BJ (cell line): Measurements from ENCODE around the gene SMARCA5. TPM values are rescaled to one million over a fixed set of nuclear protein-coding genes. Genes with fewer than 3 reads are reported as not detected.

Experiments
- CTCF ChIA-PET: fragments of 350-600 bp; formaldehyde crosslinking; extraction: SDS; loops from one replicate; lab custom pipeline; 2021; ENCODE audit warnings: antibody characterized with exemption, inconsistent platforms; lab: Yijun Ruan, JAX
- POLR2A ChIA-PET: fragments of 300-600 bp; sonication (Branson Sonifier 250); formaldehyde crosslinking; extraction: SDS; loops from one replicate; lab custom pipeline; 2021; ENCODE audit warnings: antibody characterized with exemption; lab: Charles Lee
- DNase-seq: peaks from one replicate; pipeline ENCODE4 v3.0.0-alpha.2; 2011; ENCODE audit warnings: low read depth
- H3K27me3 ChIP-seq: 2 replicates; pipeline ENCODE4 v1.6.0; 2011; ENCODE audit warnings: low read length; ENCODE audit not compliant: control insufficient read depth, insufficient read depth
- H3K36me3 ChIP-seq: 2 replicates; pipeline ENCODE4 v1.5.1; 2011; ENCODE audit warnings: low read length; ENCODE audit not compliant: control insufficient read depth, insufficient read depth
- H3K4me3 ChIP-seq: 2 replicates; pipeline ENCODE4 v1.5.1; 2011; ENCODE audit warnings: low read depth, mild to moderate bottlenecking, control low read depth, low read length
- polyA minus RNA-seq: library from RNA; depleted of rRNA, polyadenylated mRNA; stranded (reverse); fragments of >200 nt; gene quantifications from 2 replicates; pipeline ENCODE4 v1.2.3, GENCODE V29; 2011; rRNA and poly(A)+ RNA removed
- polyA plus RNA-seq: library from polyadenylated mRNA; depleted of rRNA; stranded (reverse); fragments of >200 nt; gene quantifications from 2 replicates; pipeline ENCODE4 v1.2.3, GENCODE V29; 2011; rRNA removed
- TF ChIP-seq, protein P1 (sequence below): IDR thresholded peaks from 2 replicates; pipeline ENCODE4 v1.5.1; 2011; ENCODE audit warnings: low read depth, mild to moderate bottlenecking, control low read depth, inconsistent platforms, low read length, moderate library complexity; ENCODE audit not compliant: insufficient read depth

Gene SMARCA5, protein sequence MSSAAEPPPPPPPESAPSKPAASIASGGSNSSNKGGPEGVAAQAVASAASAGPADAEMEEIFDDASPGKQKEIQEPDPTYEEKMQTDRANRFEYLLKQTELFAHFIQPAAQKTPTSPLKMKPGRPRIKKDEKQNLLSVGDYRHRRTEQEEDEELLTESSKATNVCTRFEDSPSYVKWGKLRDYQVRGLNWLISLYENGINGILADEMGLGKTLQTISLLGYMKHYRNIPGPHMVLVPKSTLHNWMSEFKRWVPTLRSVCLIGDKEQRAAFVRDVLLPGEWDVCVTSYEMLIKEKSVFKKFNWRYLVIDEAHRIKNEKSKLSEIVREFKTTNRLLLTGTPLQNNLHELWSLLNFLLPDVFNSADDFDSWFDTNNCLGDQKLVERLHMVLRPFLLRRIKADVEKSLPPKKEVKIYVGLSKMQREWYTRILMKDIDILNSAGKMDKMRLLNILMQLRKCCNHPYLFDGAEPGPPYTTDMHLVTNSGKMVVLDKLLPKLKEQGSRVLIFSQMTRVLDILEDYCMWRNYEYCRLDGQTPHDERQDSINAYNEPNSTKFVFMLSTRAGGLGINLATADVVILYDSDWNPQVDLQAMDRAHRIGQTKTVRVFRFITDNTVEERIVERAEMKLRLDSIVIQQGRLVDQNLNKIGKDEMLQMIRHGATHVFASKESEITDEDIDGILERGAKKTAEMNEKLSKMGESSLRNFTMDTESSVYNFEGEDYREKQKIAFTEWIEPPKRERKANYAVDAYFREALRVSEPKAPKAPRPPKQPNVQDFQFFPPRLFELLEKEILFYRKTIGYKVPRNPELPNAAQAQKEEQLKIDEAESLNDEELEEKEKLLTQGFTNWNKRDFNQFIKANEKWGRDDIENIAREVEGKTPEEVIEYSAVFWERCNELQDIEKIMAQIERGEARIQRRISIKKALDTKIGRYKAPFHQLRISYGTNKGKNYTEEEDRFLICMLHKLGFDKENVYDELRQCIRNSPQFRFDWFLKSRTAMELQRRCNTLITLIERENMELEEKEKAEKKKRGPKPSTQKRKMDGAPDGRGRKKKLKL
- polyA plus RNA-seq (6.3 and 13.3 TPM in 2 replicates), polyA minus RNA-seq (10.9 and 15.4 TPM in 2 replicates)

DNA sequence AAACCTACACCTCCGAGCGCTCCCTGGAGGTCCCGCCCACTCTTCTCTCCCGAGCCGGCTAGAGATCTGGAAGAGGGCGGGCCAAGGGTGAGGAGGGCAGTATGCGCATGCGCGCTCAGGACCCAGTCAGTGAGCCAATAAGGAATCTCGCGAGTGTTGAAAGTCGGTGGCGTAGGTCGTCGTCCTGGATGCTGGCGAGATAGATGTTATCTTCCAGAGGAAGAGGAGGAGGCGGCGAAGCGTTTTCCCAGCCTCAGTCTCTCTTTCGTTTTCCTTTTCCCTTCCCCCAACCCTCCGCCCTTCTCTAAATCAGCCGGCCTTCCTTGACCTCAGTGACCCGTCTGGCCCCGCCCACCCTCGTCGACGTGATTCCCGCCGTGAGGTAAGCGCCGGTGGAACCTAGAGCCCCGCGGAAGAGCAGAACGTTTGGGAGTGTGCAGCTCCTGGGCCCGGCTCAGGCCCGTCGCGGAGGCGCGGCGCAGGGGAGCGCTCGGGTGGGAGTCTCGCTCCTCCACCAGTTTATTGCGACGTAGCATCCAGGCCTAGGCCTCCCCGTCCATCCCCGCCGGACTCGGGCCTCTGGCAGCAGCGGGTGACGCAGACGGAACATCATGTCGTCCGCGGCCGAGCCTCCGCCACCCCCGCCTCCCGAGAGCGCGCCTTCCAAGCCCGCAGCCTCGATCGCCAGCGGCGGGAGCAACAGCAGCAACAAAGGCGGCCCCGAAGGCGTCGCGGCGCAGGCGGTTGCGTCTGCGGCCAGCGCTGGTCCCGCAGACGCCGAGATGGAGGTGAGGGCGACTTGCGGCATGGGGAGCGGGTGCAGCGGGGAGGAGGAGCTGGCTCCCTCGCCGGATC lies at the start of gene SMARCA5:
TSS of gene SMARCA5 (plus strand) at position 389 of the 855 bp plus-strand sequence. CDS start at position 612, 223 bp downstream.
- peak; percentile 92 for DNase-seq
- CTCF ChIA-PET = interaction anchor here (0.6 to 3.2 kb wide), 3 partner anchors 16 to 279 kb away, joined by 3 to 11 read pairs (median 4); no protein-coding TSS in a partner anchor
- POLR2A ChIA-PET = interaction anchor here (0.5 kb wide), 1 partner anchor 182 kb away, joined by 6 read pairs; no protein-coding TSS in a partner anchor
- Histone ChIP-seq H3K27me3 (peaks cover 2% of the 10 kb centered on the region; the same call in 1 of the 2 replicates), H3K36me3 (no peaks in the 10 kb centered on the region; the same call in 1 of the 2 replicates), H3K4me3 (peak within 1 kb of the TSS; percentile 91)
- TF ChIP-seq, protein P1, sequence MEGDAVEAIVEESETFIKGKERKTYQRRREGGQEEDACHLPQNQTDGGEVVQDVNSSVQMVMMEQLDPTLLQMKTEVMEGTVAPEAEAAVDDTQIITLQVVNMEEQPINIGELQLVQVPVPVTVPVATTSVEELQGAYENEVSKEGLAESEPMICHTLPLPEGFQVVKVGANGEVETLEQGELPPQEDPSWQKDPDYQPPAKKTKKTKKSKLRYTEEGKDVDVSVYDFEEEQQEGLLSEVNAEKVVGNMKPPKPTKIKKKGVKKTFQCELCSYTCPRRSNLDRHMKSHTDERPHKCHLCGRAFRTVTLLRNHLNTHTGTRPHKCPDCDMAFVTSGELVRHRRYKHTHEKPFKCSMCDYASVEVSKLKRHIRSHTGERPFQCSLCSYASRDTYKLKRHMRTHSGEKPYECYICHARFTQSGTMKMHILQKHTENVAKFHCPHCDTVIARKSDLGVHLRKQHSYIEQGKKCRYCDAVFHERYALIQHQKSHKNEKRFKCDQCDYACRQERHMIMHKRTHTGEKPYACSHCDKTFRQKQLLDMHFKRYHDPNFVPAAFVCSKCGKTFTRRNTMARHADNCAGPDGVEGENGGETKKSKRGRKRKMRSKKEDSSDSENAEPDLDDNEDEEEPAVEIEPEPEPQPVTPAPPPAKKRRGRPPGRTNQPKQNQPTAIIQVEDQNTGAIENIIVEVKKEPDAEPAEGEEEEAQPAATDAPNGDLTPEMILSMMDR = no peak

- CTCF ChIA-PET = interaction anchor here (0.6 kb wide), 1 partner anchor 91 kb away, joined by 3 read pairs; no protein-coding TSS in a partner anchor
- POLR2A ChIA-PET = no interaction called here
- no peaks in the 10 kb centered on the region for H3K27me3 ChIP-seq
- H3K4me3 ChIP-seq = no peak overlapping the region
- TF ChIP-seq, protein P1 = no peak
- H3K36me3 ChIP-seq = peaks cover 1% of the 10 kb centered on the region; the same call in 1 of the 2 replicates
- no peak for DNase-seq
Measured at GRCh38 chr4:143473334-143474126, 40.0 kb upstream of the SMARCA5 start.

- DNase-seq = no peak
- H3K27me3 ChIP-seq = no peaks in the 10 kb centered on the region
- H3K4me3 ChIP-seq = no peak overlapping the region
- CTCF ChIA-PET = interaction anchor here (1.4 kb wide), 1 partner anchor 102 kb away, joined by 3 read pairs; no protein-coding TSS in a partner anchor
- no peaks in the 10 kb centered on the region for H3K36me3 ChIP-seq
- TF ChIP-seq, protein P1 = no peak
- POLR2A ChIA-PET = no interaction called here
Measured at GRCh38 chr4:143477487-143477886, 36.0 kb upstream of the SMARCA5 start.

DNA sequence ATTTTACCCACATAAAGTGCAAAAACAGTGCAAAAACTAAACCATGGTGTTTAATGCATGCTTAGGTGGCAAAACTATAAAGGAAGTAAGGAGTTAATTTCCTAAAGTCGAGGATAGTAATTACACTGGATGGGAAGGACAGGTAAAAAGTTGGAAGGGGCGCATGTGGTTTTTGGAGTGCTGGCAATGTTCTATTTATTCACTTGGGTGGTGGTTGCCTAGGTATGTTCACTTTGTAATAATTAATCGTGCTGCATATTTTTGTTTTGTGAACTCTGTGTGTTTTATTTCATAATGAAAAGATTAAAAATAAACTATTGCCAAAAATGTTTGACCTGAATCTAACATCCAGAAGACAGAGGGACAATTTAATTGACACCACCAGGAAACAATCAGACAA lies 32.1 kb upstream of the SMARCA5 start:
- Histone ChIP-seq H3K36me3 (no peaks in the 10 kb centered on the region), H3K4me3 (no peak overlapping the region), H3K27me3 (no peaks in the 10 kb centered on the region)
- no peak for DNase-seq
- ChIA-PET POLR2A (no interaction called here), CTCF (interaction anchor here (1.0 to 1.4 kb wide), 2 partner anchors 12 to 83 kb away, joined by 3 read pairs; no protein-coding TSS in a partner anchor)
- TF ChIP-seq, protein P1 = no peak
